Activated T-cell treated with anti-CD3 and anti-CD28 coated beads, Interleukin-2, amount 50 U/mL, for 48 hours (primary cell): Measurements from ENCODE around the gene RNF151.
A peak's percentile ranks its signal among the peaks of the same experiment; 100 is the strongest.
"Not testable (repeated sequence)": the region's sequence is repeated elsewhere in the genome, so short reads cannot be mapped to it uniquely, and the experiment has no call there.

Experiments
- DNase-seq, 2 experiments: peaks; one replicate each; pipeline ENCODE4 v3.0.0-alpha.2; 2020

The RNF151 gene

GRCh38 chr16:1939833-1940232 lies 26.8 kb upstream of the RNF151 start:
- DNase-seq = not testable (repeated sequence)

GRCh38 chr16:1940273-1941161 lies 26.1 kb upstream of the RNF151 start:
- DNase-seq = no peak

- no peak for DNase-seq
Observed at GRCh38 chr16:1941162-1942046, 25.3 kb upstream of the RNF151 start.

GRCh38 chr16:1942047-1942809 lies 24.4 kb upstream of the RNF151 start:
- peak; percentile 45 to 48 for DNase-seq

GRCh38 chr16:1942810-1943726 lies 23.6 kb upstream of the RNF151 start, which contains the start of gene MSRB1:
Gene MSRB1 (minus strand): TSS chr16:1943199. CDS start chr16:1943156, 43 bp downstream.
- peak; percentile 100 for DNase-seq

- DNase-seq = no peak
Observed at GRCh38 chr16:1944612-1945199, 21.9 kb upstream of the RNF151 start.

- no peak for DNase-seq
Observed at GRCh38 chr16:1945559-1946391, 20.9 kb upstream of the RNF151 start.

- DNase-seq = no peak
Observed at GRCh38 chr16:1946495-1947368, 19.9 kb upstream of the RNF151 start.

- no peak for DNase-seq
Observed at GRCh38 chr16:1947369-1947670, 19.3 kb upstream of the RNF151 start.

GRCh38 chr16:1949507-1949906 lies 17.1 kb upstream of the RNF151 start:
- DNase-seq = no peak

- no peak for DNase-seq
Observed at GRCh38 chr16:1950047-1950446, 16.6 kb upstream of the RNF151 start.

GRCh38 chr16:1950559-1950958 lies 16.1 kb upstream of the RNF151 start:
- no peak for DNase-seq

GRCh38 chr16:1953734-1954133 lies 12.9 kb upstream of the RNF151 start:
- DNase-seq = no peak

- not testable (repeated sequence) for DNase-seq
Observed at GRCh38 chr16:1957434-1958142, 9.1 kb upstream of the RNF151 start.

- not testable (repeated sequence) for DNase-seq
Observed at GRCh38 chr16:1958143-1958491, 8.5 kb upstream of the RNF151 start.

GRCh38 chr16:1958715-1959268 lies 7.9 kb upstream of the RNF151 start:
- DNase-seq = no peak

- peak; percentile 94 to 97 for DNase-seq
Observed at GRCh38 chr16:1959269-1960039, 7.2 kb upstream of the RNF151 start, which contains the start of gene NDUFB10. Gene NDUFB10 (plus strand): TSS chr16:1959538. CDS start chr16:1959625, 87 bp downstream.
